Lower leg skin (tissue), 3 donors: ENCODE results near the gene PSMD4.

Source experiments
- CTCF ChIP-seq, 3 donors: fragments of 450-650 bp; IDR thresholded peaks; one replicate each; pipeline ENCODE4 v1.5.1; 2016; ENCODE audit warnings: antibody characterized with exemption in 3 of 3, mild to moderate bottlenecking in 3 of 3, moderate library complexity in 2 of 3
- POLR2A ChIP-seq, 2 donors: fragments of 450-650 bp; IDR thresholded peaks; one replicate each; pipeline ENCODE4 v1.6.1; 2016 to 2017; ENCODE audit warnings: antibody characterized with exemption in 2 of 2, mild to moderate bottlenecking in 1 of 2, moderate library complexity in 1 of 2

- TF ChIP-seq CTCF (IDR thresholded peaks at IDR 0.05) (no peak), POLR2A (IDR thresholded peaks at IDR 0.05) (no peak)
These were observed 16.1 kb upstream of the PSMD4 start for GRCh38 chr1:151238467-151238739.
